GM19395 (cell line): Measurements from ENCODE around the gene KIF2C.

Experiments used
- ATAC-seq: cut with Tn5 transposase; IDR thresholded peaks from one replicate; pipeline ENCODE4 v1.9.1; 2021; ENCODE audit warnings: mild to moderate bottlenecking, moderate library complexity; ENCODE audit not compliant: unreplicated experiment

Gene KIF2C

DNA sequence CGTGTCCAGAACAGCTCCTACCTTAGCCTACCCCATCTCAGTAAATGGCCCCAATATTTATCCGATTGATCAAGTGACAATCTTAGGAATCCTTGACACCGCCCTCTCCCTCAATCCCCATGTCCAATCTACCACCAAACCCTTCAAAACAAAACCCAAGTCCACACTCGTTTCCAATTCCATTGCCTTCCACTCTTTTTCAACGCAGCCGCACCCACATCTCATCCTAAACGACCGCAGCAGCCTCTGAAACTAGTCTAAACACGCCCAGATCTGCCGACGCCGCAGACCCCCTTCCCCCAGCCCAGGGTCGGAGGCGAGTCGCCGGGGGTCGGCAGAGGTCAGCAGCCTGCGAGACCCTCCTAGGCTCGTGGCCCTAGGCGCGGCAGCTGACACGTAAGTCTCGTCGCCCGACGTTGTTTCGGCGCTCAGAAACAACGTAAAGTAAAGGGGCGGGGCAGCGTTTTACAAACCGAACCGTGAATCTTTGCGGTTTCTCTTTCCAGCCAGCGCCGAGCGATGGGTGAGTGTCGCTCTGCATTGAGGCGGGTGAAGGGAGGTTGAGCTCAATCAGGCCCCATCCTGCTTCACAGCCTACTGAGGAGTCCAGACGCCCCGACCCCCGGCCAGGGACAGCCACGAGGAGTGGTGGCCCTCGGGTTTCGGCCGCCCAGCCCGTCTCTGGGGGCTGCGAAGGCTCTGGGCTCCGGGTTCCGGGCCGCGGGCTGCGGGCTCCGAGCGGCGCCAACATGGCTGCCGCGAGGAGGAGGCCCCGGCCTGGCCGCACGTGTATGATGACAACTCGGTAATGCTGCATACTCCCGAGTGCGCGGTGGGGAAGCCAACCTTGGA, 35.7 kb downstream of the KIF2C start, which contains the start of gene RPS8:
TSS of gene RPS8 (plus strand) at position 463 of the 852 bp plus-strand sequence. CDS start at position 520, 57 bp downstream.
- ATAC-seq = peak; percentile 86

DNA sequence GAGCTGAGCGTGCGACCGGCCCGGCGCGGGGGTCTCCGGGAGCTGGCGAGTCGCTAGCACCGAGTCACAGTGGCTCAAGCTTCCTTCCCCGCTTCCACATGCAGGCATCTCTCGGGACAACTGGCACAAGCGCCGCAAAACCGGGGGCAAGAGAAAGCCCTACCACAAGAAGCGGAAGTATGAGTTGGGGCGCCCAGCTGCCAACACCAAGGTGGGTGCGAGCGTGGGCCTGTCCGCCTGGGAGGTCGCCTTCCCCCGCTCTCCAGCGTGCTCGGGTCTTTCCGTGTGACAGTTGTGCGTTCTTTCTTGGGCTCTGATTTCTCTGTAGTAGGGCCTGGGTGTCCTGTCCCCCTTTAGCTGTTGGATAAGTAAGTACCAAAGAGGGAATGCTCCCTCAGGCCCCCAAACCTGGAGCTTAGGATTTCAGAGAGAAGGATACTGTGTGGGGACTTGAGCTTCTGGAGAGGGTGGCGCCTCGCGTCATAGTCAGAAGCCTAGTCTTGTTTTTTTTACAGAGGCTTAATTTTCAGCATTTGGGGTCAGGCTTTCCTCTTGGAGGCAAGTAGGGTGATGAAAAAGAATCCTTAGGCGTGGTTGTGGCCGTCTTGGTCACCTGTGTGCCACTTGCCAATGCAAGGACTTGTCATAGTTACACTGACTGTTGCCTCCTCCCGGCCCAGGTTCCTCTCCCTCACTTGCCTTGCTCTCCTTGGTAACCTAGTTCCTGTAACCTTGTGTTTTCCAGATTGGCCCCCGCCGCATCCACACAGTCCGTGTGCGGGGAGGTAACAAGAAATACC, 36.5 kb downstream of the KIF2C start:
- peak; percentile 18 for ATAC-seq

DNA sequence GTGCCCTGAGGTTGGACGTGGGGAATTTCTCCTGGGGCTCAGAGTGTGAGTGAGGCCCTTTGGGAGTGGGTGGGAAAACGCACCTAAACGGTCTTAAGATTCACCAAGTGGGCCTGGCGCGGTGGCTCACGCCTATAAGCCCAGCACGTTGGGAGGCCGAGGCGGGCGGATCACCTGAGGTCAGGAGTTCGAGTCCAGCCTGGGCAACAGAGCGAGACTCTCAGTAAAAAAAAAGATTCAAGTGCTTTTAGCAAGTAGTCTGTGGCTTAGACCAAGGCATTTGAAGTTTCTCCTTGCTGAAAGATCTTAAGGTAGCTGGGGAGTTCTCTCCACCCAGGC, 37.1 kb downstream of the KIF2C start:
- ATAC-seq = no peak

DNA sequence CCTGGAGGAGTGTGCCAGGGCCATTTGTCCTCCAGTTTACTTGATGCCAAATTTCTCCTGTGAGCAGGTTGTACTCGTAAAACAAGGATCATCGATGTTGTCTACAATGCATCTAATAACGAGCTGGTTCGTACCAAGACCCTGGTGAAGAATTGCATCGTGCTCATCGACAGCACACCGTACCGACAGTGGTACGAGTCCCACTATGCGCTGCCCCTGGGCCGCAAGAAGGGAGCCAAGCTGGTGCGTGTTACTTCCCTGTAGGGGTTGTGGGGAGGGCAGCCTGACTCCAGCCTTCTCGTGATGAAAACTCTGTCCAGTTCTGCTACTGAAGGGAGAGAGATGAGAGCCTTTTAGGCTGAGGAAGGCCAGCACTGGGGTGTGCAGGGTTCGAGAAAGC, 37.9 kb downstream of the KIF2C start:
- no peak for ATAC-seq

DNA sequence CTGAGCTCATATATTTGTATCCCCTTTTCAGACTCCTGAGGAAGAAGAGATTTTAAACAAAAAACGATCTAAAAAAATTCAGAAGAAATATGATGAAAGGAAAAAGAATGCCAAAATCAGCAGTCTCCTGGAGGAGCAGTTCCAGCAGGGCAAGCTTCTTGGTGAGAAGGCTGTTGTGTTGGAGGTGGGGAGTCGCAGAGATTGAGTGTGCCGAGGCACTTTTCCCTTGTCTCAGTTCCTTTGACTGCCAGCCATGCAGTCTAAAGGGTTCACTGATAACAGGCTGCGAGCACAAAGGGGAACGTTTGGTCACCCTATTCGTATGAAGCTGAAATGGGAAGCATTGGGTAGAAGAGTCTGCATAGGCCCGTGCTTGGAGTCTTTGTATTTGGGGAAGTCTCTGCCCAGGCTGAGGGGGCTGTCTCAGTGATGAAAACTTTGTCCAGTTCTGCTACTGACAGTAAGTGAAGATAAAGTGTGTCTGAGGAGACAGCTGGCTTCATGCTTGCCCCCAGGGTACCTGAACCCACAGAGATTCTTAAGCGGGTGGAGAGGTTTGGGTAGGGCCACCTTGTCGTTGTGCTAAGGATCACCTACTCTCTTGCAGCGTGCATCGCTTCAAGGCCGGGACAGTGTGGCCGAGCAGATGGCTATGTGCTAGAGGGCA, 38.5 kb downstream of the KIF2C start:
- no peak for ATAC-seq

DNA sequence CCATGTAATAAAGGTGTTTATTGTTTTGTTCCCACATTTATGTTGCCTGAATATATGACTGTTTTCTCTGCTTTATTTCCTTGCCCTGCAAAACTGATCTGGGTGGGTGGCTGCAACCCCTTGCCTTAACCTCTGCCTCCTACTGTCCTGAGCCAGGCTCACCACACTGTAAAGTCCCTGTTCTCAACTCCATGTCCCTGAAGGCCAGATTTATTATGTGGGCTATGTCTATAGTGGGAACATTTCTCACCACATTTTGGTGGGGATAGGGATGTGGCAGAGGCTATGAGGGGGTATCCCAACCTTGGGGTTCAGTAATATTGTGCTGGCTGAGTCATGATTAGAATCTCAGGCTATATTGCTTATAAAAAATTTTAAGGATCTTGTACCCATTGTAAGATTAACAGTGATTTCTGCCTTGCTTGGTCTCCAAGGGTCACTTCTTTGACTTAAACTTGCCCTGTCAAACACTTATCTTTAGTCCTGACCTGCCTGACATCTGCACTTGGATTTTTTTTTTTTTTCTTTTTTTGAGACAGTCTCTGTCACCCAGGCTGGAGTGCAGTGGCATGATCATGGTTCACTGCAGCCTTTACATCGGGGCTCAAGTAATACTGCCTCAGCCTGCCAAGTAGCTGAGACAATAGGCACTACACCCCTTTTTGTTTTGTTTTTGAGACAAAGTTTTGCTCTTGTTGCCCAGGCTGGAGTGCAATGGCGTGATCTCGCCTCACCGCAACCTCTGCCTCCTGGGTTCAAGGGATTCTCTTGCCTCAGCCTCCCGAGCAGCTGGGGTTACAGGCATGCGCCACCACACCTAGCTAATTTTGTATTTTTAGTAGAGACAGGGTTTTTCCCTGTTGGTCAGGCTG, 39.3 kb downstream of the KIF2C start:
- no peak for ATAC-seq

DNA sequence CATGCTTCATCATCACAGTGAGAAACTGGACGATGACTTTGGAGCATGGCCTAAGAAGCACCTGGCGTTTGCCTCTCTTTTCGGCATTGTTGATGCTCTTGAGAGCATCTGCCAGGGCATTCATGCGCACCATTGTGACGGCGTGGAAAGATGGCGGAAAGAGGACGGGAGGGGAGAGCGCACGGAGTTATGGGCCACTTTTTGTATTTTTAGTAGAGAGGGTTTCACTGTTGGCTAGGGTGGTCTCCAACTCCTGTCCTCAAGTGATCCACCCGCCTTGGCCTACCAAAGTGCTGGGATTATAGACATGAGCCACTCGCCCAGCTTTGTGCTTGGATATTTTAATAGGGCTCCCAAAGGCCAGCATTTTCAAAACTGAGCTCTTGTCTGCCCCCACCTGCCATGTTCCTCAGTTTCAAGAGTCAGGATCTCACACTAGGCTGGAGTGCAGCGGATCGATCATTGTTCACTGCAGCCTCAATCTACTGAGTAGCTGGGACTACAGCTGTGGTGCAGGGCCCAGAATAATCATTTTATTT, 41.0 kb downstream of the KIF2C start:
- no peak for ATAC-seq

DNA sequence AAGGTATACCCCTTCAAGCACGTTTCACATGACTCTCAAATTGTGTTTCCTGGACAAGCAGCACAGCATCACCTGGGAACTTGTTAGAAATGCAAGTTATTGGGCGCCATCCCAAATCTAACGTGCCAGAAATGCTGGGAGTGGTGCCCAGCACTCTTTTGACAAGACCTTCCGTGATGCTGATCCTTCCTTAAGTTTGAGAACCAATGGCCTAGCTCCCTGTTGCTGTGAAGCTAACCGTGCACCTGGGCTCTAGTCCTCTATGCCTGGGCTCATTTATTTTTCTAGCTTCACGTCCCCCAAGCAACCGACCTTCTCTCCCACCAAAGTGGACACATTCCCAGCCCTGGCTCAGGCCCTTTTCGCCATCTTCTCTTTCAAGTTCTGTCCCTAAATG, 44.1 kb downstream of the KIF2C start:
- ATAC-seq = no peak

DNA sequence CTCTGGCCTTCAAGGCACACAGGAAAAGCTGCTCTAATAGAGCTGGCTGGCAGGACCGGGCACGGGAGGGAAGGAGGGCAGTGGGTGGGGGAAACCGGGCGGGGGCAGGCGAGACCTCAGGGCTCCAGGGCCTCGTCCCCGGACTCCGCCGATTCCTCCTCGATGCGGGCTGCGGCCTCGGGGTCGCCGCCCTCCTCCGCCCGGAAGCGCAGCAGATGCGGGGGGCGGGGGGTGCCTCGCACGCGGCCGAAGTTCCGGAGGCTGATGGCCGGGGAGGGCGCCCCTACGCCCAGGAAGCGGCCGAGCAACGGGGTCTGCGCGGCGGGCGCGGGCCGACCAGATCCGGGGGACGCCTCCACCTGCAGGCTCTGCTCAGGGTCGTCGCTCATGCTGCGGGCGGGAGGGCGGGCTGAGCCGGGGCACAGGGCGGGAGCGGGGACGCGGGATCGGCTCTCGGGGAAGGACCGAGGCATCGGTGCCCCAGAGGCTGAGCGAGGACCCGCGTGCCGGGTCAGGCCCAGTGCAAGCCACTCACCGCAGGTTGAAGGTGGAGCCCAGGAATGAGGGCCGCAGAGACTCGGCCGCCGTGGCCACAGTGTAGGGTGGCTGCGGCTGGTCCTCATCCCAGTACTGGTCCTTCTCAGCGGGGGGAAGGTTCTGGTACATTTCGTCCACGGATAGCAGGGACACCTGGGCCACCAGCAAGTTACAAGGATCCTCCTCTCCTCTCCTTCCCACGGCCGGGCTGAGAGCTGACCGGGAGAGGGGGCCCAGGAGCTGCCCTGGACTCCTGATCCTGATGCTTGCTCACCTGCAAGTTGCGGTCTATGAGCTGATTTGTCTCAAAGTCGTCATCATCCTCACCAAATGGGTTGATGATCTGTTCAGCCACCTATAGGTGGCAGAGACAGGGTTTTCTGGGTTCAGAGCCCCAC, 44.7 kb downstream of the KIF2C start:
- no peak for ATAC-seq

DNA sequence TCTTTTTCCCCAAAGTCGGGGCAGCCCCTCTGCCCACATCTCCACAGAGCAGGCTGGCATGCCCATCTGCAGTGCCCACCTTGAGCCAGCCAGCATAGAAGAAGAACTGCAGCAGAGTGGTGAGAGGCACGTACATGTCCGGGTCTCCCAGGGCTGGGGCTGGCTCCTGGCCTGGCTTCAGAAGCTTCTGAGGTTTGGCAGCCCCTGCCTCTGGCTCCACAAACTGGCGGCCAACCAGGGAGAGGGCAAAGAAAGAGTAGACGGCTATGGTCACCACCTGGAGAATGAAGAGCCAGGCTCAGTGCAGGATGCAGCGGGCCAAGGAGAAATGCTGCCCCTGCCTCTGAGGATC, 45.4 kb downstream of the KIF2C start:
- no peak for ATAC-seq

DNA sequence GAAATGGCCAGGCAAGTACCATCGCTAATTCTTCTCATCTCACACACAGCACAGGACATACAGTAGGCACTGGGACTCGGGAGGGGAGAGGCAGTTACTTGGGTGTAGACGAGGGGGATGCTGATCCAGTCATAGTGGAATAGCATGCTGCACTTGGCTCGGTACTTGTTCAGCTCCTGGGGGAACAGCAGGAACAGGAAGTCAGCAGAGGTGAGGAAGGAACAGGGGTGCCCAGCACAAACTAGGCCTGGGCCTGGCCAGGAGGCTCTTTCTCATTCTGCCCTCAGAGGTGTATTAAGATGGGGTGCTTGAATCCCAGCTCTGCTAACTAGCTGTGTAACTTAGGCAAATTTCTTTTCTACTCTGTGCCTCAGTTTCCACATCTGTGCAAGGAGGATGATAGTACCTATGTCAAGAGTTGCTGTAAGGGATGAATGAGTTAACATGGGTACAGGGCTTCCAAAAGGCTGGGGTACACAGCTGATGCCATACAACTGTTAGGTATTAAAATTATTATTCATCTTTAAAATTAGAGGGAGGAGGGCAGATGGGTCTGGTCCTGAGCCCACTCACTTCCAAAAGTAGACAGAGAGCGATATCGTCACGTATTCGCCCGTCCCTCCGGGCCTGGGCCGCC, 46.0 kb downstream of the KIF2C start:
- ATAC-seq = no peak

DNA sequence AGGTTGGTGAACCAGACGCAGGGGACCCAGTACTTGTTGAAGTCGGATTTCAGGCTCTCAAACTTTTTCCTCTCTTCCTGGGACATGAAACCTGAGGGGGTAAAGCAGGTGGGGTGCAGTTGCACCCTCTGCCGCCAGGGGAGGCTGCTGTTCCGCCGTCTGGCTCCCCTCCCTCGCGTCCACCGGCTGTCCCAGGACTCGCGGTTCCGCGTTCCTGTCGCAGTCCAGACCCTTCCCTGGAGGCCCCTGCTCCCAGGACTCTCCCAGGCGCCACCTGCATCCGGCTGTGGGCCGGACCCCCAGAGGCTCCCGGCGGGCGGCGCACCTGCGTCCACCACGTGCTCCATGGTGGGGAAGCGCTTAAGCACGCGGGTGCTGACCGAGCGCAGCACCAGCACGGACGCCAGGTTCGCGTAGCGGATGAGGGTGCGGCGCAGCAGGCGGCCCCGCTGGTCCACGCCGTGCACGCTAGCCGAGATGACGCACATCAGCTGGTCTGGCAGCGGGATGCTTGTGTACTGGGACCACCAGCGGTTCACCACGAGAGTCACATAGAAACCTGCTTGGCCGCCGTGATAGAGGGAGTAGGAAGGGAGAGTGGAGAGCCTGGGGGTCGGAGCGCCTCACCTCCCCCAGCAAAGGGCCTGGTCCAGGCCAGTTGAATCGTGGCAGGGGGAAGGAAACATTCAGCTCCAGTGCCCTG, 46.7 kb downstream of the KIF2C start:
- no peak for ATAC-seq

DNA sequence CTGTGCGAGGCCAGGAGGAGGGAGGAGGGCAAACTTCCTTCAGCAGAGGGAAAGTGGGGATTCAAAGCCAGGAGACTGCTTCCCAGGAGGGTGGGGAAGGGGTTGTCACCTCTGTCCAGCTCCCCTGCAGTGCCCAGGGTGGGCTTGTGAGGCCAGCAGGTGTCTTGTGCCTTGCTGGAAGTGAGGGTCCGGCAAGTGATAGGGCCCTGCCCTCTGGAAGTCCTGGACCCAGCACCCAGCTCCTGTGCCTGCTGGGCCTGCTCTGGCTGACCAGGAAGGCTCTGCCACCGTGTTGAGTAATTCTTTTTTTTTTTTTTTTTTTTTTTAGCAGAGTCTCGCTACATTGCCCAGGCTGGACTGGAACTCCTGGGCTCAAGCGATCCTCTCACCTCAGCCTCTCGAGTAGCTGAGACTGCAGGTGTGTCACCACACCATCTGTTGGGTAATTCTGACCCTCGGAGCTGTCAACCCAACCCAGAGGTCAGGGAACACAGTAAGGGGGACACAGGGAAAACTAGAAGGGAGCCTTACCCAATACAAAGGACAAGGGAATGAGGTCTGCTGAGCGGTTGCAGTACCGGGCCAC, 47.3 kb downstream of the KIF2C start:
- no peak for ATAC-seq

DNA sequence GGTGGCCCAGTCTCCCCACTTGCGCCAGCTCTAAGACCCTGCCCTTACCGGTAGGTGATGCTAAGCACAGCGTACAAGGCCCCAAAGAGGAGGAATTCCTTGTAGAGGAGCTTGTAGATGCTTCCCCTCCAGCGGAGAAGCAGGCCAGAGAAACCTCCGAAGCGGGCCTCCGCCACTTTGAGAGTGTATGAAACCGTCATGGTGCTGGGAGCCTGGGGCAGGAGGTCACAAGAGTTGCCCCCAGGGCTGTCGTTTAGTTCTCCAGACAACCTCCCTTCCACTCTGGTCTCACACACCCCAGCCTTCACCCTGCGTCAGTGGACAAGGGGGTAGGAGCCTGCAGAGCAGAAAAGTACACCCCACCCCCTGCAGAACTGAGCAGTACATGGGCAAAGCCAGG, 47.9 kb downstream of the KIF2C start:
- no peak for ATAC-seq

DNA sequence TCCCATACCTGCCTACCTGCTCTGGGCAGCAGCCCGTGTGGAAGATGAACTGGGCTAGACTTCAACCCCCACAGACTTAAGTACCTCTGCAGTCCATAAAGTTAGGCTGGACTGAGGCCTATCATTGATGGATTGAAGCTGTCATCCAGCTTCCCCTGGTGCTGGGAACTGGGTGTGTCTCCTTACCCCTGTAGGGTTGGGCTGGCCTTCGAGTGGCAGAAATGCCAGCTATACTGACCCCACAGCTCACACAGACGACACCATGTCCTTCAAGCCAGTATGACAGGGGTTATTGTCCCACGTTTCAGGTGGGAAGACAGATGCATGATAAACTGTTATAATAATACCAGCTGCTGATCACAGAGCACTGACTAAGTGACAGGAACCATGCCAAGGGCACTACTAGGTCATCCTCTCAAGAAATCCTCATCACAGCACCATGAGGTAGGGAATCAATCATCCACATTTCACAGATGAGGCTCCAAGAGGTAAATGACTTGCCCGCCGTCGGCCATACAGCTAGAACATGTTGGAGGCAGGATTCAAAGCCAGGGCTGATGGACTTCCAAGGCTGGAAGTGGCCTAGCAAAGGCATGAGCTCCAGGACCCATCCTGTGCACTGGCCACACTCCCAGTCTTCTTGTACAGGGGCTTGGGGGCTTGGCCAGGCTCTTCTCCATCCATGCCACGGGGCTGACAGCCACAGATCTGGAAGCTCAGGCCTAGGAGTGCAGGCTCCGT, 48.7 kb downstream of the KIF2C start, which contains the start of gene BEST4:
TSS of gene BEST4 (minus strand) at position 51 of the 741 bp plus-strand sequence. CDS start 465 bp downstream, outside the sequence.
- ATAC-seq = no peak

DNA sequence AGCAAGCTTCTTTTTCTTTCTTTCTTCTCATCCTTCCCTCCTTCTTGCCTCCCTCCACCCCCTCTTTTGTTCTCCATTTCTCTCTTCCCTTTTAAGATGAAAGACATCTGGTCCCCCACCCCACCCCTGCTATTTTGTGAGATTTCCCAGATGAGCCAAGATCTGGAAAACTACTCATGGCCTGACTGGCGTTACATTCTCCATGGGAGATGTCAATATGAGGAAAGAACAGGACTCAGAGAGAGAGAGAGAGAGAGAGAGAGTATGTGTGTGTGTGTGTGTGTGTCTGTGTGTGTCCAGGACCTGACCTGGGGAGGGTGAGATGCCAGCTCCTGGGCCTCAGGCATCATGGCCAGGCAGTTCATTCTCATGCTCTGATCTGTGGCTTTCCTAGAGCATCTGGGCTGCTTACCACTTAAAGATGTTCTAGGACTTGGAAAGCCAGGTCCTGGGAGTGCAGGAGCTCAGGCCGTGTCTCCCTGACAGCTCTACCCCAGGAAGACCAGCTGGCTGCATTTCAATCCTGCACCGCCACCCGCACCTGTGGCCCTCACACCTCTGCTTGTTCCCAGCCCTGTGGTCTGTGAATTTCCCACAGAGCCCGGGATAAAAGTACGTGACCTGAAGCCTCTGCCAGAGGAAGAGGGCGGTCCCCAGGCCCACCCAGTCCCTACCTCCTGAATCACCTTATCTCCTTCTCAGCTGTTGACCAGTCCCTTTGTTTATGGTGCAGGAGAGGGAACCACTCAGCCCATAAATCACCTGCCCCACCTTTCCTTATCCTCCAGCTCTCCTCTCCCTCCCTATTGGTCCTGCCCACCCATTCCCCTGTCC, 51.5 kb downstream of the KIF2C start:
- ATAC-seq = no peak
